ENCODE results near the gene ANKS4B. TPM values are rescaled to one million over a fixed set of nuclear protein-coding genes. Genes with fewer than 3 reads are reported as not detected.
"Not testable (repeated sequence)": the region's sequence is repeated elsewhere in the genome, so short reads cannot be mapped to it uniquely, and the experiment has no call there.

The ANKS4B gene
- total RNA-seq, 1 experiment from 2014 or later: 0.09 TPM

- no CpG with 5 or more reads among the region's 2 CpGs for WGBS (ENCODE audit: extremely low coverage, insufficient read length, low lambda C conversion rate)
- Mint-ChIP-seq H3K4me1 (peaks cover 26 to 27% of the 10 kb centered on the region in 2 experiments), H3K27ac (peak overlapping the region in 2 of 3 experiments; percentile 2 to 9; a peak in 1 of 7 replicates)
Measured at GRCh38 chr16:21272253-21272652, 38.8 kb downstream of the ANKS4B start.

GRCh38 chr16:21272763-21273162, 39.3 kb downstream of the ANKS4B start:
- not testable (repeated sequence) for H2AFZ ChIP-seq (ENCODE audit: low read length); H2BK12ac ChIP-seq (ENCODE audit: insufficient read length, low read depth, low read length); H3K56ac ChIP-seq (ENCODE audit: insufficient read length, low read depth, low read length); H2BK120ac ChIP-seq (ENCODE audit: low read depth, low read length, poor library complexity, severe bottlenecking); H4K8ac ChIP-seq (replicated peaks; ENCODE audit: insufficient read length, low read depth, low read length); H3T11ph ChIP-seq (ENCODE audit: low read length); H4K5ac ChIP-seq (ENCODE audit: insufficient read length, low read depth, low read length); H3K9me3 Mint-ChIP-seq; H3K4ac ChIP-seq (ENCODE audit: low read depth, low read length); H3K23ac ChIP-seq (ENCODE audit: insufficient read length, low read depth, low read length); H3K4me2 ChIP-seq (ENCODE audit: insufficient read depth, insufficient read length, low read length); H3K36me3 Mint-ChIP-seq (ENCODE audit: insufficient read depth in 1 of 3, low read depth in 3 of 3); H3K9me3 ChIP-seq (ENCODE audit: control insufficient read depth, low read depth, low read length); H3K79me1 ChIP-seq (ENCODE audit: insufficient read depth, low read depth, low read length, poor library complexity, severe bottlenecking); H4K91ac ChIP-seq (ENCODE audit: insufficient read length, low read depth, low read length); H3K14ac ChIP-seq (ENCODE audit: insufficient read depth, low read length); H3K27ac ChIP-seq (ENCODE audit: insufficient read length, low read depth, low read length); H2BK5ac ChIP-seq (ENCODE audit: insufficient read length, low read length); H3K27ac Mint-ChIP-seq; H3K4me3 Mint-ChIP-seq; H2BK20ac ChIP-seq (ENCODE audit: low read depth, low read length, poor library complexity, severe bottlenecking); H4K20me1 ChIP-seq (ENCODE audit: control insufficient read depth, insufficient read depth, insufficient read length); H2AK5ac ChIP-seq (ENCODE audit: insufficient read length, low read length); DNase-seq; H3K27me3 ChIP-seq (ENCODE audit: insufficient read depth, low read length); H3K18ac ChIP-seq (ENCODE audit: insufficient read length, low read depth, low read length); H3K9ac ChIP-seq (ENCODE audit: extremely low read depth, insufficient read length, low read length); H3K23me2 ChIP-seq (ENCODE audit: insufficient read length, low read depth, low read length, poor library complexity, severe bottlenecking); H3K79me2 ChIP-seq (ENCODE audit: insufficient read depth, low read length); H2BK15ac ChIP-seq (ENCODE audit: low read depth, low read length); H3K4me1 ChIP-seq (ENCODE audit: insufficient read depth, low read length)
- Mint-ChIP-seq H3K4me1 (peaks cover 30 to 32% of the 10 kb centered on the region in 2 experiments), H3K27me3 (ENCODE audit: low read depth) (peaks cover 25% of the 10 kb centered on the region)
- WGBS (ENCODE audit: extremely low coverage, insufficient read length, low lambda C conversion rate): no CpG with 5 or more reads among the region's 3 CpGs

More at GRCh38 chr16:21272253-21272652, 38.8 kb downstream of the ANKS4B start:
- H3K18ac ChIP-seq (ENCODE audit: insufficient read length, low read depth, low read length): no peak overlapping the region
- no peak overlapping the region for H2AK5ac ChIP-seq (ENCODE audit: insufficient read length, low read length)
- no peak overlapping the region for H3K9ac ChIP-seq (ENCODE audit: extremely low read depth, insufficient read length, low read length)
- no peaks in the 10 kb centered on the region for H3K23me2 ChIP-seq (ENCODE audit: insufficient read length, low read depth, low read length, poor library complexity, severe bottlenecking)
- no peak overlapping the region for H3K4me2 ChIP-seq (ENCODE audit: insufficient read depth, insufficient read length, low read length)
- Mint-ChIP-seq H3K27me3 (ENCODE audit: low read depth) (peaks cover 20% of the 10 kb centered on the region), H3K9me3 (no peaks in the 10 kb centered on the region), H3K36me3 (ENCODE audit: insufficient read depth in 1 of 3, low read depth in 3 of 3) (peaks cover 0 to 6% (median 0%) of the 10 kb centered on the region in 3 experiments; a peak in 1 of 7 replicates), H3K4me3 (no peak overlapping the region)
- no peak overlapping the region for H3K4ac ChIP-seq (ENCODE audit: low read depth, low read length)
- TF ChIP-seq CTCF (conservative IDR thresholded peaks at IDR 0.05): no peak
- no peak overlapping the region for H3K27ac ChIP-seq (ENCODE audit: insufficient read length, low read depth, low read length)
- no peak overlapping the region for H4K5ac ChIP-seq (ENCODE audit: insufficient read length, low read depth, low read length)
- no peak overlapping the region for H3K23ac ChIP-seq (ENCODE audit: insufficient read length, low read depth, low read length)
- H4K20me1 ChIP-seq (ENCODE audit: control insufficient read depth, insufficient read depth, insufficient read length): no peaks in the 10 kb centered on the region
- H3K56ac ChIP-seq (ENCODE audit: insufficient read length, low read depth, low read length): no peak overlapping the region
- H4K91ac ChIP-seq (ENCODE audit: insufficient read length, low read depth, low read length): no peak overlapping the region
- H3K27me3 ChIP-seq (ENCODE audit: insufficient read depth, low read length): no peaks in the 10 kb centered on the region
- no peak overlapping the region for H2BK5ac ChIP-seq (ENCODE audit: insufficient read length, low read length)
- no peaks in the 10 kb centered on the region for H3K79me2 ChIP-seq (ENCODE audit: insufficient read depth, low read length)
- H3K4me1 ChIP-seq (ENCODE audit: insufficient read depth, low read length): peaks cover 6% of the 10 kb centered on the region
- H3T11ph ChIP-seq (ENCODE audit: low read length): no peak overlapping the region
- no peak overlapping the region for H2BK12ac ChIP-seq (ENCODE audit: insufficient read length, low read depth, low read length)
- no peak overlapping the region for H2BK120ac ChIP-seq (ENCODE audit: low read depth, low read length, poor library complexity, severe bottlenecking)
- no peak overlapping the region for H3K14ac ChIP-seq (ENCODE audit: insufficient read depth, low read length)
- H2AFZ ChIP-seq (ENCODE audit: low read length): no peak overlapping the region
- no peak overlapping the region for H2BK15ac ChIP-seq (ENCODE audit: low read depth, low read length)
- no peak overlapping the region for H2BK20ac ChIP-seq (ENCODE audit: low read depth, low read length, poor library complexity, severe bottlenecking)
- no peaks in the 10 kb centered on the region for H3K79me1 ChIP-seq (ENCODE audit: insufficient read depth, low read depth, low read length, poor library complexity, severe bottlenecking)
- H4K8ac ChIP-seq (replicated peaks; ENCODE audit: insufficient read length, low read depth, low read length): no peak overlapping the region
- DNase-seq: no peak
- H3K9me3 ChIP-seq (ENCODE audit: control insufficient read depth, low read depth, low read length): no peaks in the 10 kb centered on the region
